ENCODE data around the gene SOX2.

Gene SOX2

GRCh38 chr3:181711325-181712135 is at the start of gene SOX2:
SOX2 (plus strand) TSS chr3:181711925; CDS start chr3:181712361, 436 bp downstream.
- in situ Hi-C loops (cut with HindIII; ENCODE audit: low sequenced_read_pairs) = no loop called here

DNA sequence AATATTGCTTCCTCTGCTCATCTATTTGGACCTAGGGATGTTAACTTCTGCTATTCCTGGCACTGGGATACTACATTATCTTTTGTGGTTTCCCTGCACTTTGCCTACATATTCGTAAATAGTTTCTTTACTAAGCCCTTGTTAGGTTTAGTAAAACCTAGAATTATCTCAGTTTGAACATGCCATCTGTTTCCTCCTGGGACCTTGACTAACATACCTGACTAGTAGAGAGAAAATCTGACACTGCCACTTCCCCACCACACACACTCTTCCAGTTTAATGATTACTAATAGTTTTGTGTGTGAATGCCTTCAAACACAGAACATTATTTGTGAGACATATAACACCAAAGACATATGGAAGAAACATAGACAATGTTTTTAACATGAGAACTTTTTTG is 28.2 kb upstream of the SOX2 start:
- in situ Hi-C loops (cut with HindIII; ENCODE audit: low sequenced_read_pairs) = no loop called here

GRCh38 chr3:181687190-181687589 is 24.5 kb upstream of the SOX2 start:
- in situ Hi-C loops (cut with HindIII; ENCODE audit: low sequenced_read_pairs) = loop anchor here (5.0 kb wide), 1 partner anchor 45 kb away; no protein-coding TSS in a partner anchor

DNA sequence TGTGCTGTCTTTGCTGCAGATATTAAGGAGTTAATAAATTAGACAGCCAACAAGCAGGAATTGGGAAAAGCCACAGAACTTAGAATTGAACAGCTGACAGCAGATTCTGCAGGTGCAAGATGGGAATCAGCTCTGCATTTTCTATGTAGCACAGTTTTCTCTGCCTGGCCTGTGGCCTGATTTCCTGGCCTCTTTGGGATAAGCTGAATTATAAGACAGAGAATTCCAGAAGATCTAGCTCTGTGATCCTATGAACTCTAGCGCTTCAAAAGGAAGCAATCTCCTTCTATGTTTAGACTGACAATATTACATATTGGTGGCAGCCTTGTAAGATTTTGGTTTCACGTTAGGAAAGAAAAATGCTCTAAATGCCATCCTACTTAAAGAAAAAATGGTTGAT is 24.0 kb upstream of the SOX2 start:
- in situ Hi-C loops (cut with HindIII; ENCODE audit: low sequenced_read_pairs) = loop anchor here (5.0 kb wide), 1 partner anchor 45 kb away; no protein-coding TSS in a partner anchor

DNA sequence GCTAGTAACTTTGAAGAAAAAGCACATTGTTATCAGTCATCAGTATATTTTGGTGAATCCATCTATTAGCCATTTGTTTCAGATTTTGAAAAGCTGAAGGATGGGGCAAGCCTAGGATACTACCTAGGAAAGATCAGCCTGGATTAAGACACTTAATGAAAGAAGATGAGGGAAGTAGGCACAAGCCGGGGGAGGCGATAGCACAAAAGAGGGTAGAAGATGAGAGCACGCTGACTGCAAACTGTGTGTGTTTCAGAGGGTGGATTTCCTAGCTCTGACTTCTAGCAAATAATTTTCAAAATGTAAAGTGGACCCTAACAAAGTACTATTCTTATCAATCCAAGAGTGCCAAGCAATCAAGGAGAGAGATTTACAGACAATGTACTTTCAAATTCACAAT is 22.2 kb upstream of the SOX2 start:
- in situ Hi-C loops (cut with HindIII; ENCODE audit: low sequenced_read_pairs) = loop anchor here (5.0 kb wide), 1 partner anchor 47 kb away; no protein-coding TSS in a partner anchor

GRCh38 chr3:181690769-181691168 is 21.0 kb upstream of the SOX2 start:
- in situ Hi-C loops (cut with HindIII; ENCODE audit: low sequenced_read_pairs) = no loop called here

GRCh38 chr3:181691901-181692300 is 19.8 kb upstream of the SOX2 start:
- in situ Hi-C loops (cut with HindIII; ENCODE audit: low sequenced_read_pairs) = no loop called here

GRCh38 chr3:181692311-181693145 is 19.2 kb upstream of the SOX2 start:
- in situ Hi-C loops (cut with HindIII; ENCODE audit: low sequenced_read_pairs) = no loop called here

DNA sequence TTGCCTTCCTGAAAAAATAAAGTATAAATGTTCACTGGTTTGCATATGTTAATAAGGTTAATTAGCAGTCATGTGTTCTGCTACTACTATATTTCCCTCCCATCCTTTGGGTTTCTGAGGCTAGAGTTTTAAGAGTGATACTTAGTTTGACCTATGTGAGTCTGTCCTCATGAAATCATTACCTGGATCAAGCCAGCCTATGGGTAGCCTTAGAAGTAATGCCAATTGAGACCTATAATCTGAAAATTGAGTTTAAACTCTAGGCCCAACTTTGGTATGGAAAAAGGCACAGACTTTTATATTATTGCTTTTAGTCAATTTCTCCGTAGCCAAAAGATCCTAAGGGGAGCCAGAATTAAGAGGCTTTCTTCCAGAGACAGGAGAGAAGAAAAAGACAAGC is 18.4 kb upstream of the SOX2 start:
- in situ Hi-C loops (cut with HindIII; ENCODE audit: low sequenced_read_pairs) = no loop called here

GRCh38 chr3:181694805-181695660 is 16.7 kb upstream of the SOX2 start:
- in situ Hi-C loops (cut with HindIII; ENCODE audit: low sequenced_read_pairs) = loop anchor here (5.0 kb wide), 1 partner anchor 78 kb away; no protein-coding TSS in a partner anchor

- in situ Hi-C loops (cut with HindIII; ENCODE audit: low sequenced_read_pairs) = loop anchor here (5.0 kb wide), 1 partner anchor 79 kb away; no protein-coding TSS in a partner anchor
Measured at GRCh38 chr3:181695661-181696491, 15.8 kb upstream of the SOX2 start.

DNA sequence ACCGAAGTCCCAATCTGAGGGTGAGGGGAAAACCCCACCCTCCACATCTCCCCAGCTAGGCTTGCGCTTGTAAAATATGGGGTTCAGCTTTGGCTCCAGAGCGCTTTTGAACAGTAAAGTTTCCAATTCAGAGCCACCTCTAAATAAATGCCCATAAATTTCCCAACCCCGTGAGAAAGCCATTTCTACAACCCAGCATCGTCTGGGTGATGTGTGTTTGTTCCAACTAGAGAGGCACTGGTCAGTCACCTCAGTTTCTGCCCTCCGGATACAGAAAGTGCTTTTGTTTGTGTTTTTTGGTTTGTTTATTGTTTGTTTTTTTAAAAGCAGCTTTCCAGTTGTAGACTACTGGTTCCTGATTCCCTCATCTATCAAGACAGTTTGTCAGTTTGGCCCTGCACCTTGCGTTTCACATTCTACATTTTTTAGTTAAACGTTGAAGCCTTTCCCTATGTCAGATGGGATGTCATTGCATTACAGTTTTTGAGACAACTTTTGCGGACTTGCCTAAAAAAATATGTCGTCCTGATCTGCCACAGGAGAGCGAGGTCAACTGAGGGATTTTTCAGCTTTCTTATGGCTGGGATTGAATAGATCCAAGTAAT is 15.0 kb upstream of the SOX2 start:
- in situ Hi-C loops (cut with HindIII; ENCODE audit: low sequenced_read_pairs) = loop anchor here (5.0 kb wide), 1 partner anchor 79 kb away; no protein-coding TSS in a partner anchor

DNA sequence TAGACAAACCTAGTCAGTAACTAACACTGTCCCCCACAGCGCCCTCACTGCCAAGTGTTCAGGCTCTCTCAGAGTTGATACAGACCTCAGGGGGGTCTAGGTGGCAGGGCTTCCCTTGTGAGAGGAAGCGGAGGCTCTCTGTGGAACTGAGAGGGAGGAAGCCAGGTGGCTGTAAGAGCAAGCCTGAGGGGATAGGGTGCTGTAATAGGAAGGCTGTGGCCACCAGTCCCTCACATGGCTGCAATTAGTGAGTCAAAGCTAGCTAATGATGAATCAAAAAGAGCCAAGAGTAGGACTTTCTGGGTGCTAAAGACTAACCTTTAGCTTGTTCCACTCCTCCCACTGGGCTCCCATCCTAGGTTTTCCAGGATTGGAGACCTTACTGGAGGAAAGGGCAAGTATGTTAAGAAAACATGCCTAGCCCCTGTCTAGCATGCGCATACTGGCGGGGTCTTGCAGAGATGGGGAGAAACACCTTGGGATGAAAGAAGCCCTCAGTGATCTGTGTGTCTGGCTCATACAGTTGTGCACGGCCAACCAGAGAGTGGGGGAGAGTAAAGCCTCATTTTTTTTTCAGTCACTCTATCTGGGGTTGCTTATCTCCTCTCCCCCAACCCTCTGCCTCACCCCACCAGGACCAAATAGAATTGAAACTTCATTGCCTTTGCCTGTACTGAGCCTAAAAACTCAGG is 13.3 kb upstream of the SOX2 start:
- in situ Hi-C loops (cut with HindIII; ENCODE audit: low sequenced_read_pairs) = loop anchor here (5.0 kb wide), 1 partner anchor 81 kb away; no protein-coding TSS in a partner anchor

DNA sequence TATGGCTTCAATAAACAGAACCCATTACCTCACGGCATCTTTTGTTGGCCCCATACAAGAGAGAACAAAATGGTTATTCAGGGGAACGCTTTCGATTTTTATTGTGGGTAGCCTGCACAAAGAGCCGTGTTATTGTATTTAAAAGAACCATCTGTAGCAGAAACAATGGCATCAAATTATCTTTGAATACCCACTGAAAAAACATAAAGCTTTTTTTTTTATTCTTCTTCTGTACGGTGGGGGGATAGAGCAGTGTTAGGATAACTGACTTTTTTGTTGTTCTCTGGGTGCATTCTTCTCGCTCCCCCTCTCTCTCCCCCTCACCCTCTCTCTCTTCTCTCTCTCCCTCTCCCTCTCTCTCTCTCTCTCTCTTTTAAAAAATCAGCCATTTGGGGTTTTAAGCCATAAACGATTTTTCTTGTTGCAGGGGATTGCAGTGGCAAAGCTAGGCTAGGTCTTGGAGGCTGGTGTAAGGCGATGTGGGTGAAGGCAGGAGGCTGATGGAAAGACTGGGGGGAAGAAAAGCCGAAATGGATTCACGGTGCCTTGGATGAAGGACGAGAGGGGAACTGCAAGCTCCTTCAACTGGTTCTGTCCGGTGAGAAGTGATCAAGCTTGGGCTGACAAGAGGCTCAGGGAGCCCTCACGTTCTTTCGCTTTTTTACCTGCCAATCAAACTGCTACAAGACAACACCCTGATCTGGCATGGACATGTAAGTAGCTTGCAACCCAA is 12.4 kb upstream of the SOX2 start:
- in situ Hi-C loops (cut with HindIII; ENCODE audit: low sequenced_read_pairs) = loop anchor here (5.0 kb wide), 1 partner anchor 82 kb away; no protein-coding TSS in a partner anchor

- in situ Hi-C loops (cut with HindIII; ENCODE audit: low sequenced_read_pairs) = no loop called here
Measured at GRCh38 chr3:181700168-181701087, 11.3 kb upstream of the SOX2 start.

- in situ Hi-C loops (cut with HindIII; ENCODE audit: low sequenced_read_pairs) = no loop called here
Measured at GRCh38 chr3:181701096-181701495, 10.6 kb upstream of the SOX2 start.

Data from endothelial cell of hepatic sinusoid (primary cell).